ENCODE data around the gene HEATR5A.
"Not testable (repeated sequence)": the region's sequence is repeated elsewhere in the genome, so short reads cannot be mapped to it uniquely, and the experiment has no call there.

HEATR5A gene

GRCh38 chr14:31320922-31321766, 99.2 kb downstream of the HEATR5A start:
- no peak for DNase-seq

GRCh38 chr14:31320216-31320615, 100.1 kb downstream of the HEATR5A start:
- no peak for DNase-seq

DNA sequence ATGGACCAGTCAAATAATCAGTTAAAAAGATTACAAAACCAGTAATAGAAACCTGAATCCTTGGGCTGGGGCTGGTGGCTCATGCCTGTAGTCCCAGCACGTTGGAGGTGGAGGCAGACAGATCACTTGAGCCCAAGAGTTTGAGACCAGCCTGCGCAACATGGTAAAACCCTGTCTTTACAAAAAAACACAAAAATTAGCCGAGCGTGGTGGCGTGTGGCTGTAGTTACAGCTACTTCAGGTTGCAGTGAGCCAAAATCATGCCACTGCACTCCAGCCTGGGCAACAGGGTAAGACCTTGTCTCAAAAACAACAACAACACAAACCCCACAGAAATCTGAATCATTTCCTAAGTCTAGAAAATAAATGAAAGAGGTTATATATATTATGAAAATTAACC, 100.6 kb downstream of the HEATR5A start:
- no peak for DNase-seq

GRCh38 chr14:31312934-31313333, 107.4 kb downstream of the HEATR5A start:
- no peak for DNase-seq

DNA sequence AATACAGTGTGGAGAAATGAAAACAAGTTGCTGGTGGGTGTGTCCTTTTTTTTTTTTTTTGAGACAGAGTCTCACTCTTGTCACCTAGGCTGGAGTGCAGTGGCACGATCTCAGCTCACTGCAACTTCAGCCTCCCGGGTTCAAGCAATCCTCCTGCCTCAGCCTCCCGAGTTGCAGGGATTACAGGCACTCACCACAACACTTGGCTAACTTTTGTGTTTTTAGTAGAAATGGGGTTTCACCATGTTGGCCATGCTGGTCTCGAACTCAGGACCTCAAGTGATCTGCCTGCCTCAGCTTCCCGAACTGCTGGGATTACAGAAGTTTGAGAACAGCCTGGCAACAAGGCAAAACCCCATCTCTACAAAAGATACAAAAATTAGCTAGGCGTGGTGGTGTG, 108.0 kb downstream of the HEATR5A start:
- not testable (repeated sequence) for DNase-seq

DNA sequence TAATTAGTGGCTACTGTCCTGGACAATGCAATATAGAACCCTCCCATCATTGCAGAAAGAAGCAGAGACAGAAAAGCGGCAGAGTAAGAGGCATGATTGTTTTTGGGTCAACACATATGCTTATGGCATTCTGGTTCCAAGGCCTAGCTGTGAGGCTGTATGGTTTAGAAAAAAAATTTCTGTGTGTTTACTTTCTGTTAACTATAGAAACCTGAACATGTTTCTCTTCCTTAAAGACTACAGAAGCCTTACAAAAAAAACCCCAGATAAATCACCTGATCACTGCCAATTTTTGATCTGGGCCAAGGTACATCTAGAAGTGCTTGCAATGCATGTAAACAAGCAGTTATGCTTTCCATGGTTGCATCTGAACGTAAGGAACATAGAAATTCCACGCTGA, 112.7 kb downstream of the HEATR5A start:
- DNase-seq = no peak

DNA sequence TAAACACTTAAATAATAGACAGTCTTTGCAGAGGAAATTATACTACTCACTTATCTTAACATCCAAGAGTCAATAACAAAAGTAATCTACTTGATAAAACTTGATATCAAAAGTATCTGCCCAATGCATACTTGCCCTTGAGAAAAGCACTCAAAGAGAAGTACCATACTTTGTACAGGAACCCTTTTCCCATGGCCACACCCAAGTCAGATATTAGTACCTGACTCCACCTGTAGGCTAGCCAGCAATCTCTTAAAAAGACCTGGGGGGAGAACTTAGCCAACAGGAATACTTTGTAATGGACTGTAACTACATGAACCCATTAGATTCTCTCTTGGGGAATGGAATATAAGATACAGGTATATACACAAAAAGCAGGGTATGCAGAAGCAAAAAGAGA, 113.2 kb downstream of the HEATR5A start:
- DNase-seq = no peak

DNA sequence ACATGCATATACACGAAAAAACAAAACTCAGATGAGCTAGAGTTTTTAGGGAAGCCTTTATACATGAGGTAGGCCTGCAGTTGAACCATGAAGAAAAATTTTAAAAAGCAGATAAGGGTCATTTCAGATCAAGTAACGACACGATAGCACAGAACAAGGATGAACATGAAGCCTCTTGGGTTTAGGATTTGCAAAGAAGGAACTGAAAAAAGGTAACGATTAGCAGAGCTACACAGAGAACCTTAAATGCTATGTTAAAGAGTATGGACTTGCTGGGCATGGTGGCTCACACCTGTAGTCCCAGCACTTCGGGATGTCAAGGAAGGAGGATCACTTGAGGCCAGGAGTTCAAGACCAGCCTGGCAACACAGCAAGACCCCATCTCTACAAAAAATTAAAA, 116.7 kb downstream of the HEATR5A start:
- no peak for DNase-seq

DNA sequence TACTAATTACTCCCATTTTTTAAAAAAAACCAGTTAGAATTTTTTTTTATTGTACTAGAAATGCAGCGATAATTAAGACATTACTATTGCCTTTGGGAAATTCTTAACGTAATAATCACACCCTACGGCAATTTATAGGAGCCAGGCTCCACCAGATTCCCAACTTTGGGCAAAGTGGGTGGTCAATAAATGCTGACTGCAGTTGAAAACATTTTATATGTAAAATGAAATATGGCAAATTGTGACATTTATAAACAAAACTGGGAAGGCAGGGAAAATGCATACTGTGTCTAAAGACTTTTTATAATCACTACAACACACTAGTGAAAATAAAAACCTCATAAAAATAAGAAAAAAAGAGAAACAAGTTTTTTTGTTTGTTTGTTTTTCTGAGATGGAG, 119.5 kb downstream of the HEATR5A start:
- no peak for DNase-seq

GRCh38 chr14:31300296-31300695, 120.1 kb downstream of the HEATR5A start:
- peak; percentile 15 for DNase-seq

- DNase-seq = no peak
These were observed 122.5 kb downstream of the HEATR5A start for GRCh38 chr14:31297701-31298344.

- no peak for DNase-seq
These were observed 123.2 kb downstream of the HEATR5A start for GRCh38 chr14:31297112-31297511.

GRCh38 chr14:31294746-31295405, 125.5 kb downstream of the HEATR5A start:
- no peak for DNase-seq

GRCh38 chr14:31292937-31293616, 127.3 kb downstream of the HEATR5A start:
- no peak for DNase-seq

DNA sequence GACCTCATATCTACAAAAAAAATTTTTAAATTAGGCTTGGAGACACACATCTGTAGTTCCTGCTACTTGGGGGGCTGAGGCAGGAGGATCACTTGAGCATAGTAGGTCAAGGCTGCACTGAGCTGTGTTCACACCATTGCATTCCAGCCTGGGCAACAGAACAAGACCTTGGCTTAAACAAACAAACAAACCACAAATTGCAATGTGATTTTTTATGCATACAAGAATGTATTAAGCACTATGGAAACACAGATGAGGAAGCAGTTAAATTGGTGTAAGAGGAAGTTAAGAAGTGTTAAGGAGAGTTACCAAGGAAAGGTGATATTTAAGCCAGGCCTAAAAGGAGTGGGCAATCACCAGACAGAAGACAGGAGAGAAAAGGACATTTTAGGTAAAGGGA, 129.1 kb downstream of the HEATR5A start:
- DNase-seq = no peak

- no peak for DNase-seq
These were observed 132.9 kb downstream of the HEATR5A start for GRCh38 chr14:31287294-31287972.

GRCh38 chr14:31286456-31287293, 133.7 kb downstream of the HEATR5A start:
- DNase-seq = peak; percentile 7

GRCh38 chr14:31283578-31284252, 136.6 kb downstream of the HEATR5A start:
- DNase-seq = no peak

DNA sequence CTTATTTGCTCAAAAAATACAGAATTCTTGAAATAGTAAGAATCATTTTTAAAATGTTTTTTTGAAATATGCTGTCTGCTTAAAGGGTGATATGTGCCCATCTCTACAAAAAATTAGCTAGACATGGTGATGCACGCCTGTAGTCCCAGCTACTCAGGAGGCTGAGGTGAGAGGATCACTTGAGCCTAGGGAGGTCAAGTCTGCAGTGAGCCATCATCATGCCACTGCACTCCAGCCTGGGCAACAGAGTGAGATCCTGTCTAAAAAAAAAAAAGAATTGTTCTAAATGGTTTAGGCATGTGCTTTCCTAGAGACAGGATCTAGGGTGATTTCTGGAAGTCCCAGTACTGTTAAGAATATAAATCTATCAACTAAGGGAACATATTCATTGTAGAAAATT, 137.2 kb downstream of the HEATR5A start:
- DNase-seq = no peak

DNA sequence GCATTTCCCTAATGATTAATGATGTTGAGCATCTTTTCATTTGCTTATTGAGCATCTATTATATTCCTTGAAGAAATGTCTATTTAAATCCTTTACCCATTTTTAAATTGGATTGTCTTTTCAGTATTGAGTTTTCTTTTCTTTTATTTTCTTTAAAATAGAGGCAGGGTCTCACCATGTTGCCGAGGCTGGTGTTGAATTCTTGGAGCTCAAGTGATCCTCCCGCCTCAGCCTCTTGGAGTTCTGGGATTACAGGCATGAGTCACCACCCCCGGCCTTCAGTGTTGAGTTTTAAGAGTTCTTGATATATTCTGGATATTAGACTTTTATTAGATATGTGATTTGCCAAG, 139.5 kb downstream of the HEATR5A start:
- no peak for DNase-seq

- no peak for DNase-seq
These were observed 140.0 kb downstream of the HEATR5A start for GRCh38 chr14:31280132-31280870.

All from NCI-H82 (cell line).